DMS114 treated with DMSO at 0.1 percent for 48 hours (cell line): Measurements from ENCODE around the gene PIP4P1.
A peak's percentile ranks its signal among the peaks of the same experiment; 100 is the strongest.

Source experiments
- DNase-seq: peaks from one replicate; lab custom pipeline; 2025; ENCODE audit not compliant: unreplicated experiment; lab: John Stamatoyannopoulos, UW

PIP4P1 gene

DNA sequence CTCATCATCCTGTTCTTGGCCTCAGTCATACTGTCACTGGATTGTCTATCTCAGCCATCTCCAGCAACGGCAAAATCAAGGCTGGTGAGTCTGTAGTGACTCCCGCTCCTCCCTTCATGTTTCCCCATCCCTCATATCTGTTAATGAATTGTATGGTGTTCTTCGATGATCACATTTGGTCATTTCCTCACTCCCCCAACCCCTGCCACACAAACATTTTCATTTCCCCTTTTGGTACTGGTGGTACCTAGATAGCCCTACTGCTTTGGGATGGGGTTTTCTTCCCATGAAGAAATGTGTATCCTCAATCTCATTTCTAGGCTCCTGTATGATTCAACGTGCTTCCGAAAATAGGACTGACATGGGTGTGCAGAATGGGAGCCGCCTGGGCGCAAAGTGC, 22.6 kb downstream of the PIP4P1 start:
- no peak for DNase-seq

DNA sequence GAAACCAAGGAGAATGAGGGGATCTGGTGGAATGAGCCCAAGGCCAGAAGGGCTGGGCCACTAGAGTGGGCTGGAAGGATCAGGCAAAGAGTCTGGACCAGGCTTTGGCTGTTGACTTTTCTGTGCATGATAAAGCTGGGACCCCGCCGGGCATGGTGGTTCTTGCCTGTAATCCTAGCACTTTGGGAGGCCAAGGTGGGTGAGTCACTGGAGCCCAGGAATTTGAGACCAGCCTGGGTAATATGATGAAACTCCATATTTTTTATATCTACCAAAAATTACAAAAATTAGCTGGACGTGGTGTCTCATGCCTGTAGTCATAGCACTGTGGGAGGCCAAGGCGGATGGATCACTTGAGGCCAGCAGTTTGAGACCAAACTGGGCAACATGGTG, 24.9 kb downstream of the PIP4P1 start:
- DNase-seq: no peak

DNA sequence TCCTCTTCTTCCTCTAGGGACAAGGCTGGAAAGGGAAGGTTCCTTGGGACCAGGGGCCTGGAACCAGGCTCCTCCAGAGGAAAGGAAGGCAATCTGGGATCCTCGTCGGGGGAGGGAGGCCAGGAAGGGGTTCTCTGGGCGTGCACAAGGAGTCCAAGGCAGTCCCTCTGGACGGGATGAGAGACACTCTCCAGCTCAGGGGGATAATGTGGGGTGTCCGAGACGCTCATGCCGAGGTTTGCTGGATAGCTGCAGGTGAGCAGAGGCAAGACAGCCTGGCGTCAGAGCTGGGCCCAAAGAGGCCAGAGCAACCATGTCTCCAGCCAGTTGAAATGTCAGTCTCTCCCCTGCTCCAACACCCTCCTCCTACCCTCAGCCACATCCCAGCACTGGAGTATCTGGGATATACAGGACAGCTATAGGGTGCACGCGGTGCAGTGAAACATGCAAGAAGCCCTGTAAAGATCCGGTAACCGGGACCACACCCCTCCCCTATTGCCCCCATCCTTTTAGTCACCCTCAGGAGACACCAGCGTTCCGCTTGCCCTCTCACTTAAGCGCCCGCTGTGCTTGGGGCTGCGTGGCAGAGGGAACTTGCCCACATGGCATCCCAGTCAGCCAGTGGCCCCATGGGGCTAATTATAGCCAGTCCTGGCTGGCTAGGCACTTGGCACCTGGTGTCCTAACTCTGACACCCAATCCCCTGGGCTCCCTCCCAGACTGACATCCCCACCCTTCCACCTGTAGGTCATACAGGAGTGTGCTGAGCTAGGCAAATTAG, 25.5 kb downstream of the PIP4P1 start, which contains the start of gene KLHL33:
TSS of gene KLHL33 (minus strand) at position 585 of the 781 bp plus-strand sequence. CDS start at position 230, 355 bp downstream.
- no peak for DNase-seq

DNA sequence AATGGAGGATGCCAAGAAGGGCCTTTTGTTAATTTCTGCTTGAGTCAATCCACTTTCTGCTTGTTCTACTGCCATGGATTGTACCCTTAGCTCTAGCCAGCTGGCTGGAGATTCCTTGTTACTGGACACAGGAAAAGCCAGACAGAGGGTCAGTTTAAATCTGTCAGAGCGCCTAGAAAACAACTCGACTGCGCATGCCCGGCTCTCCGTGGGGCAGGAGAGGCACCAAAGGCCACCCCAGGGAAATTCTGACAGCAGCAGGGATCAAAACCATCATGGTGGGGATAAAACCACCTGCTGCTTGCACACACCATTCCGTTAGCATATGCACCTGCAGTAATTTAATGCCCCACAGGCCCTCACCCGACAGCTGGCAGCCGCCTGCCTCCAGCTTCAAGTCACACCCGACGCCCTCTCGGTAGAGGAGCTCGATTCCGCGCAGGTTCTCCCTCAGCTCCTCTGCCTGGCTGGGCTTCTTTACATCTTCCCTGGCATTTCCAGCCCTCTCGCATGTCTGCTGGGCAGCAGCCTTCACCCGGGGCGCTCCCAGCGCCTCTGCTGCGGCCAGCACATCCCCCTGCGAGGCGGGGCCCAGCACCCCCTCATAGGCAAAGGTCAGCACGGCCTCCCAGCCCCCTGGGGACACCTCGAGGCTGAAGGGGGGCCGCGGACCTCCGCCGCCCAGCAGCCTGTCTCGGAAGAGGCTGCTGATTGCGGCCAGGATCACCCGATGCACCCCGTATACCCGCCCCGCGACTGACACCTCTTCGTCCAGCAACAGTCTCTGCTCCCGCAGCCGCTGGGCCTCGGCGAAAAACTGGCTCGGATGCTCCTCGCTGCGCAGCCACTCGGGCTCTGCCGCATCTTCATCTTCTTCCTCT, 26.3 kb downstream of the PIP4P1 start:
- DNase-seq: no peak

DNA sequence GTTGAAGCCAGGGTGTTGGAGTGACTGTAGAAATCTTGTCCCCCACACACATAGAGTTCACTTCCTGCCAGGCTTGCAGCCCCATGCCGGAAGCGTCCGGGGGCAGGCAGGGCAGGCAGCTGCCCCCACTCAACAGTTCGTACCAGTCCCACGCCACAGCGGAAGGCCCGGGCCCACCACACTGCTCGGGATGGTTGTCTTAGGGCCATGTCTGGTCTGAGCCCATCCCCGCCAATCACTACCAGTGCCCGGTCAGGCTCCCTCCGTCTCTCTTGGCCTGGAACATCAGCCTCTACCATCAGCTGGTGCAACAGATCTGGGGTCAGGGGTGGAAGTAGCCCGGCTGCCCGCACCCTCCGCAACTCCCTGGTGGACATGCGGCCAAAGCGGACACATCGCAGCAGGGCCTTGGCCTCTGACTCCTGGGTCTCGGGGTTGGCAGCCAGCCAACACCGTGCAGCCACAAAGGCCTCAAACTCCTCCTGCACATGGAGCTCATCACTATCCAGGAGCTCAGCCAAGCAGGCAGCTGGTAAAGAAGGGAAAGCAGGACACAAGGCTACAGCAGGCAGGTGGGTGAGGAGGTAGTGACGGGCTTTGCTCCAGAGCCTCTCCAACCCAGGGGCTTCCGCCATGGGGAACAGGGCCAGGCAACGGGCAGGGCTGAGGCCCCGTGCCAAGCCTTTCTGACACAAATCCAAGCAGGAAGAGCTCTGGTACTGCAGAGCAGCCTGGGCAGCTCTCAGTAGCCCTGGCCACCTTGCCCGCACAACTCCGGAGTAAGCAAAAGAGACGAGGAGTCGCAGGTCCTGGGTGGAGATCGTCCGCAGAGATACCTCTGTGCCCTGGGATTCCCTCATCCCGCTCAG, 31.2 kb downstream of the PIP4P1 start:
- no peak for DNase-seq

DNA sequence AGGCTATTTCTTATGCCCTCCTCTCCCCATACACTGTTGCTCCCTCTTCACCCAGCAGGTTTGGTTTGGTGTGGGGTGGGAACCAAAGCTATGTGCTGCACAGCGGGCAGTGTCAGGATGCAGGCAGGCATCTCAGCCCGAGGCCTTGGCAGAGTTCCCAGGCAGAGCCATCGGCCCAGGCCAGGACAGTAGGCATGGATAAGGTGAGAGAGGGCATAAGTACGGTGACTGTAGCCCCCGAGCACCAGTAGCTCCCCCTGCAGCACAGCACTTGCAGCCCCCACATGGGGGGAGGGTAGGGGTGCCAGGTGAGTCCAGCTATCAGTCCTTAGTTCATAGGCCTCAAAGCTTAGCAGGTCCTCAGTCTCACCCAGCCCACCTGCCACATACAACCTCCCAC, 32.4 kb downstream of the PIP4P1 start:
- no peak for DNase-seq

DNA sequence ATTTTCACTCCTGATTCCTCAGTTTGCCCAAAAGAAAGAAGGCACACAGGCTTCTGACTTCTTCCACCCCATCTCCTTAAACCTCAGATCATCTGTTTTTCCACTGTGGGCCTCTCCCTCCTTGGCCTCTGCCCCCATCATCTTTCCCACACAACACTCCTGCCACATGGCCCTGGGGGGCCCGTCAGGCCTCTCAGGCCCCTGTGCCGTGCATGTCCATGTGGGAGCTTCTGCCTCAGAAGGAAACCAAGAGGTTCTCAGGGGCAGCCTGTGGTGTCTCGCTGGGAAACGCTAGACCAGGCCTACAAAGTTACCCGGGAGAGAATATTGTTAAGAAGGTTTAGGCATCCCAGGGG, 33.2 kb downstream of the PIP4P1 start:
- DNase-seq: no peak

DNA sequence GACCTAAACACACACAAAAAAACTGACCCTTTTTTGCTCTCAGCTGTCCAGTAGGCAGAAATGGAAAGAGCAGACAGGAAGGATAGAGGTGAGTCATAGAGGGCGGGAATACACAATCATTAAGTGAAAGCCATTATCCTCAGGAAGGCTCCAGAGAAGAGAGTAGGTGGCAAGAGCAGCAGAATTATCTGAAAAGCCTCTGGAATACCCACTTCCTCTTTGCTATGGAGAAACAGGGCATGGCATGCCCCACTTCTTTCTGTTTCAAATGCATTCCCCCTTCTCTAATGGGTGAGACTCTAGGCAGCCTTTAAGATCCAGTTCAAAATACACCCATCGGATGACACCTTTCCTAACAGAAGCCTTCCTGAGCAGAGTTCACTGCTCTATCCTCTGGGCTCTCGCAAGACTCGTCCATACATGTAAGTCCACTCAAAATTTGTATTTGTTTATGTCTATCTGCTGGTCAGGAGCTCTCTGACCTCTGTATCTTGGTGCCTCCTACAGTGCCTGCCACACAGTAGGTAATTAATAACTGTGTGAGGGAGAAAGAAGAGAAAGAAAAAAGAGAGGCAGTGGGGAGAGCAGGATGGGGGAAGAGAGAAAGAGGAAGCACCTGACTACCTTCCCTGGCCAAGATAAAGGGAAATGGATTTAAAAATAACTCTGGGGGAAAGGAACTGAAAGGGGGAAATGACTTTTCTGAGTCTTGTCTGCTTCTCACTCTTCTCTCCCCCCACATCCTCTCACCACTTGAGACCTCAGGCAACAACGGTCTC, 33.8 kb downstream of the PIP4P1 start:
- DNase-seq: no peak

DNA sequence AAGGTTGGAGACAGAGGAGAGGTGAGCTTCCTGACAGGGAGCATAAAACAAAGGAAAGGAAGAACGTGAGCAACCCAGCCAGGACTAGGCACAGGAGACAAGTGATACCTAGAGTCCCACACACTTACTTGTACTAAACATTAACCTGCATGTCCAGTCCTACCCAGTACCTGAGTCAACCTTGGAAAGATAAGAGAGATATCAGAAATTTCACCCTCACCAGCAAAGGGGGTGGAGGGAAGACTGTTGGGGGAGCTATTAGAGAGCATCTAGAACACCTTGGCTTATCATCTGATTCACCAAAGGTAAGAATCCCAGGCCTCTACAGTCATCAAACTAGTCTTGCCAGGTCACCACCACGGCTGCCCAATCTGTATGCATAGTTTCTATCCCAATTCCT, 36.4 kb downstream of the PIP4P1 start:
- no peak for DNase-seq

DNA sequence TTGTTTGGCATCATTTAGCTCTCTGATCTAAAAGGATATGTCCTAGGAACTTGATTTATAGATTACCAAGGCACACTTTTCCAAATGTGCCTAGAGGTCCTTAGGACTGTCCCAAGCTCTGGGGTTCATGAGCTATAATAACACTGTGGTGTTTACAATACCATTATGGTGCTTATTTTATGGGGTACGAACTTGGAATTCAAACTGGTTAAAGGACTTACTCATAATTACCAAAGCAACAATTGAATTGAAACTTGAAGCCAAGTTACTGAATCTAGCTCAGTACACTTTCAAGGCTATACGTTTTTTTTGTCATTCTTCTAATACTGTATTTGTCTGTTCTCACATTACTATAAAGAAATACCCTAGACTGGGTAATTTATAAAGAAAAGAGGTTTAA, 38.3 kb downstream of the PIP4P1 start:
- DNase-seq: no peak

DNA sequence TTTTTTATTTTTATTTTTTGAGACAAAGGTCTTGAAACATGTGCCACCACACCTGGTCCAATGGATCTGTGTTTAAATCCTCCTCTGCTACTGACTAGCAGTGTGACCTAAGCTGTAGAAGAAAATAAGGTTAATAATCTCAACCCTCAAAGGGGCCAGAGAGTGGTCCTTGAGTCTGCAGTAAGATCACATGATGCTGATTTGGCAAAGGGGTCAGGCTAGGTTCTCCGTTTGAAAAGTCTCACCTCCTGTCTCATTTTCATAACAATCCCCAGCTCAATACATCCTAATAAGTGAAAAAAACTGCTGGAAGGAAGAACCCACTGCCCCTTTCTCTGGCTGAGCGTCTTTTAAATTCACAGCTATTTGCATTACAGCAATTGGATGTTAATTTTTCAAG, 40.0 kb downstream of the PIP4P1 start:
- no peak for DNase-seq

DNA sequence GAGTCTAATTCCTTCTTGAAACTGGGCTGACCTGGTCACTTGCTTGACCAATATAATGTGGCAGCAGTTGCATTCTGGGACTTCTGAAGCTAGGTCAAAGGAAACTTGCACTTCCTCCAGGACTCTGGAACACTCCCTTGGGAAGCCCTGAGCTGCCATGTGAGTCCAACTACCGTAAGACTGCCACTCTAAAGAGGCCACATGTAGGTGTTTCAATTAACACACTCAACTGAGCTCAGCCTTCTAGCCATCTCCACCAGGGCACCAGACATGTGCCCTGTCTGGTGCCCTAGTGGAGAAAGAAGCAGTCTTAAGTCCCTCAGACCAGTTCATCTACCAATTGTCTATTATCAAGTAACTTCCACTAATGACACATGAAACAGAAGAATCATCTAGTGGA, 41.8 kb downstream of the PIP4P1 start:
- DNase-seq: no peak

DNA sequence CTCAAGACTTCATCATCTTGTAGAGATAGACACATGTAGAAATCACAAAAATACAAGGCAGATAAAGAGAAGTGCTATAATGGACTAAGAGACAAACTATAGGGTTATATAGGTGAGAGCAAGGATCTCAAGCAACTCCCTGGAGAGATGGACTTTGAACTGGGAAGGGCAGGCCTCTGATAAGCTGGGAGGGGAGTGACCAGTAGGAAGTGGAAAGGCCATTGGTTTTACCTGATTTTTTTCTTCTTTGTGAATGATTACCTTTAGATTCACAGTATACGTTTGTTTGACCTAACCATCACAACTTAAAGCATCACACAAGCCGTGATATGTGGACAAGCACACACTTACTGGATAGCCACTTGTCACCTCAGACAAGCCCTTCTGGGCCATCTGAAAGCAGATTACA, 42.7 kb downstream of the PIP4P1 start:
- DNase-seq: no peak

DNA sequence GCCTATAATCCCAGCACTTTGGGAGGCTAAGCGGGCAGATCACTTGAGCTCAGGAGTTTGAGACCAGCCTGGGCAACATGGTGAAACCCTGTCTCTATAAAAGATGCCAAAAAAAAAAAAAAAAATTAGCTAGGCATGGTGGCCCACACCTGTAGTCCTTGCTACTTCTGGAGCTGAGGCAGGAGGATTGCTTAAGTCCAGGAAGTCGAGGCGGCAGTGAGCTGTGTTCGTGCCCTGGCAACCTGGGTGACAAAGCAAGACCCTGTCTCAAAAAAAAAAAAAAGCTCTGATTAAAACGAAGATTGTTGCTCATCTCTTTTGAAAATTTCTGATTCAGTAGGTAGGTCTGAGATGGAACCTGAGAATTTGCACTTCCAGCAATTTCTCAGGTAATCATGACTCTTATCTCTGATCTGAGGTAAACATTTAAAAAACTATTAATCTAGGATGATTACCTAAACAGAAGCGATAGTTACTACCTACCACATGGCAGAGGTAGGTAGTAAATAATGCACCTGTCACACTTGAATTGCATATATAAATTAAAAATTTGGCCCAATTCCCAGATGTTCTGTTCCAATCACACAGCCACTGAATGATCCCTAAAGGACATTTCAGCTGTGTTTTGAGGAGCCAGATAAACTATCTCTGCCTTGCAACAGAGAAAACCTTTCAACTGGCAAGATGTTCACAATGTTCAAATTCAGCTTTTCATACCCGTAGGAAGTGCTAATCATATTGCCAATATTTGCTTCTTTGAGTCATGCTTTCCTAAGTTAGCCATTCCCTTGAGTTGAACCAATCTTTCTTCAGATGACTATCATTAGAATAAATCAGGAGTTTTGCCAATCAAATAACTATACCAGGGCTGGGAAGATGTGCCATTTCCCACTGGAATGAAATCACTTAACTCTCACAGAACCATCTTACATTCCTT, 43.7 kb downstream of the PIP4P1 start:
- DNase-seq: no peak

DNA sequence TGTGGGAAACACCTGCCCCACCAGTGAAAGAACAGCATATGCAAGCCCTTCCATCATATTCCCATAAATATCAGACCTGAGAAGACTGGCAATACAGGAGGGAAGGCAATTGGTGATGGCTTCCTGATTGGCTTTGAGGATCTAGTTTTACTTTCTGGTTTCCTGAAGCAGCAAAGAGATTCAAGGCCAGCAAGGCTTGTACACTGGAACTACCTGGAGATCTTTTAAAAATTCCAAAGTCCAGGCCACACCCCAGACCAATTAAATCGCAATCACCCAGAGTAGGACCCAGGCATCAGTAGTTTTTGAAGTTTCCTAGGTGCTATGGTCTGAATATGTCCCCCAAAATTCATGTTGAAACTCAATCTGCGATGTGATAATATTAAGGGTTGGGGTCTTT, 45.0 kb downstream of the PIP4P1 start:
- no peak for DNase-seq

DNA sequence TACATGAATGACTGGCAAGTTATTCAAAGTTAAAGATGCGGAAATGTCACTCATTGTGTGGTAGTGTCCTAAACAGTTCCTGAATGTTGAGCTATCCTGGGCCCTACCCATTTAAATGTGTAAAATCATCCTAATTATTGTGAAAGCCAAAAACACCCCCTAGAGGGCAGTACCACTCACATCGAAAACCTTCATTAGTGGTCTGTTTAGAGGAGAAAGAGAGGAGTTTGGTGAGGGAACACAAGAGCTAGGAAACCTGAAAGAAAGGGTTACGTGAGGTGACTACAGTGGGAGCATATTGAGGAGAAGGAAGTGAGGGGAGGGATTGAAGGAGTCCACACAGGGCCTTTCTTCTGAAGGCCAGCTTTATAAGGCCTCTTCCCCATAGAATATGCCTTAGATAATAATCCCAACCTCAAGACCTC, 45.4 kb downstream of the PIP4P1 start:
- DNase-seq: peak; percentile 59

DNA sequence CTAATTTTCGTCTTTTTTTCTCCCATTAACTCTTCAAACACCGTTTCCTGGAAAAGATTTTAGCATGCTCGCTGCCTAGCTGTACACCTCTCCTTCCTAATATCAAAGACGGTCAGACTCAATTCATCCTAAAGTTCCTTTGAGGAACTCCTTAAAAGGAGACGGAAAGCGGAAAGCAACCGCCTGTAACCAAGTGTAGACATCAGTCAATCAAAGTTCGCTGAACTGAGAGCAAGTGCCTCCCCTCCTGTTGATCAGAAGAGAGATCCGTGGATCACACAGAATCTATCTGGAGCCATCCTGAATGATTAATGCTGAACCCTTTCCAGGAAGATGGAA, 47.5 kb downstream of the PIP4P1 start:
- no peak for DNase-seq

DNA sequence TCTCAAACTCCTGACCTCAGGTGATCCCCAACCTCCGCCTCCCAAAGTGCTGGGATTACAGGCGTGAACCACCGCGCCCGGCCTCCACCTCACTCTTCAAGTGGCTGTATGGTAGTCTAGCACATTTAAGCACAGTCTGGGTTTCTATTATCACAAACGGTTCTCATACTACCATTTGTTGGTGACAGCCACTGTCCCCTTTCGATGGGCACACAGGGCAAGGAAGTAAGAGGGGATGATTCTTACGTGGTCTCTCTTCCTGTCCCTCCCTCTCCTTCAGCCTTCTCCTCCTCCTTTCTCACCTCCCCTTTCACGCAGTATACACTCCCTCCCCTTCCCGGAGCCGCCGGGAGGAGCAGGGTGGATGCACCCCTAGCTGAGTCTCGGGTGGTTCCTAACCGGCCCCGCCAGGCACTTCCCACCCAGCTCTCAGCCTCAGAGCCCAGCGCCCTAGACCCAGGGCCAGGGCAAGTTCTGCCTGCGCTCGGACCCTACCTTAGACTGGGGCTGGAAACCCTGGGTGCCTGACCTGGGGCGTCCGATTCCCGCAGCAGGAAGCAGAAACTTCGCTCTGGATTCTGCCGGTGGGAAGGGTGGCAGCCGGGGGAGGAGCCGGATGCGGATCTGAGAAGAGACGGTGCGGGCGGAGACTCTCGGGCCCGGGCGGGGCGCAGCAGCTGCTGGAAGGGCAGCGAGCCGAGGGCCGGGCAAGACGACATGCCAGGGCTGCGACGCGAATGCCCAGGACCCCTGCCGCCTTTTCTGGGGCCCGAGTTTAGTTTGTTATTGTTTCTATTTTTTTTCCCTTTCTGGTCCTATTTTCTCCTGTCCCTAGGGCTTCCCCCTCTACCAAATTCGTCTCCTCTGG, 48.1 kb downstream of the PIP4P1 start, which contains the start of gene TEP1:
TSS of gene TEP1 (minus strand) at position 626 of the 868 bp plus-strand sequence. CDS start 5,062 bp downstream, outside the sequence.
- peak; percentile 59 for DNase-seq
